A673 (cell line): ENCODE data around the gene SAMD3. TPM values are rescaled to one million over a fixed set of nuclear protein-coding genes. Genes with fewer than 3 reads are reported as not detected.

ENCODE experiments used
- BruUV-seq: library from RNA; stranded (reverse); fragments of 400-500 nt; replicated peaks from 2 replicates; lab custom pipeline; 2021; lab: Mats Ljungman, UMichigan
- CTCF ChIA-PET: fragments of 300-600 bp; sonication (Branson Sonifier 250); formaldehyde crosslinking; loops from one replicate; lab custom pipeline; 2022; ENCODE audit warnings: antibody characterized with exemption; lab: Charles Lee
- POLR2A ChIA-PET: fragments of 300-600 bp; sonication (Branson Sonifier 250); formaldehyde crosslinking; loops from one replicate; lab custom pipeline; 2022; ENCODE audit warnings: antibody characterized with exemption; ENCODE audit not compliant: low non-redundant PET; lab: Charles Lee
- DNase-seq: peaks from one replicate; pipeline ENCODE4 v3.0.0-alpha.2; 2015; ENCODE audit warnings: low spot score
- H3K27ac ChIP-seq: fragments of 200-600 bp; sonication (generic); 2 replicates; pipeline ENCODE4 v1.5.1; 2016; ENCODE audit warnings: mixed run types, low read depth, mild to moderate bottlenecking, mixed read lengths, antibody characterized with exemption, low read length; ENCODE audit not compliant: poor library complexity, severe bottlenecking
- H3K27me3 ChIP-seq: fragments of 200-600 bp; sonication (generic); replicated peaks from 2 replicates; pipeline ENCODE4 v1.6.1; 2017; ENCODE audit warnings: mixed run types, low read depth, mild to moderate bottlenecking, mixed read lengths, antibody characterized with exemption, low read length; ENCODE audit not compliant: insufficient read depth, poor library complexity
- H3K36me3 ChIP-seq: fragments of 200-600 bp; sonication (generic); 2 replicates; pipeline ENCODE4 v1.6.1; 2016; ENCODE audit warnings: mixed run types, mild to moderate bottlenecking, mixed read lengths, antibody characterized with exemption, low read length; ENCODE audit not compliant: insufficient read depth, poor library complexity, severe bottlenecking
- H3K4me1 ChIP-seq: fragments of 200-600 bp; sonication (generic); 2 replicates; pipeline ENCODE4 v1.6.1; 2017; ENCODE audit warnings: mixed run types, mild to moderate bottlenecking, mixed read lengths, antibody characterized with exemption, low read length; ENCODE audit not compliant: insufficient read depth, poor library complexity, severe bottlenecking
- H3K4me3 ChIP-seq: fragments of 200-600 bp; sonication (generic); 2 replicates; pipeline ENCODE4 v1.5.1; 2016; ENCODE audit warnings: low read depth, mixed run types, mild to moderate bottlenecking, mixed read lengths, low read length; ENCODE audit not compliant: poor library complexity, severe bottlenecking
- H3K9me3 ChIP-seq: fragments of 200-600 bp; sonication (generic); 2 replicates; pipeline ENCODE4 v1.6.1; 2016; ENCODE audit warnings: mixed run types, low read depth, mild to moderate bottlenecking, mixed read lengths, antibody characterized with exemption, low read length; ENCODE audit not compliant: poor library complexity, severe bottlenecking
- EZH2 ChIP-seq: fragments of 200-600 bp; sonication (generic); IDR thresholded peaks from 2 replicates; pipeline ENCODE4 v1.6.1; 2017; ENCODE audit warnings: borderline replicate concordance, low read depth, mild to moderate bottlenecking, mixed read lengths, antibody characterized with exemption, low read length; ENCODE audit not compliant: poor library complexity, severe bottlenecking
- intact Hi-C: fragments of 100-400 bp; cut with micrococcal nuclease; formaldehyde crosslinking; loops from one replicate; pipeline ENCODE4 v1.10.0; 2022; ENCODE audit not compliant: unreplicated experiment
- total RNA-seq: library from RNA; stranded (reverse); gene quantifications from 2 replicates; pipeline ENCODE4 v1.2.3, GENCODE V29; 2021
- TF ChIP-seq, protein P1 (sequence below): fragments of 300-800, 200-600 bp; sonication (generic); conservative IDR thresholded peaks from 2 replicates; pipeline ENCODE4 v1.5.1; 2017; ENCODE audit warnings: low read depth, mild to moderate bottlenecking, antibody characterized with exemption, low read length, moderate library complexity, mixed read lengths

Gene SAMD3
- total RNA-seq, 1 experiment from 2014 or later: not detected

DNA sequence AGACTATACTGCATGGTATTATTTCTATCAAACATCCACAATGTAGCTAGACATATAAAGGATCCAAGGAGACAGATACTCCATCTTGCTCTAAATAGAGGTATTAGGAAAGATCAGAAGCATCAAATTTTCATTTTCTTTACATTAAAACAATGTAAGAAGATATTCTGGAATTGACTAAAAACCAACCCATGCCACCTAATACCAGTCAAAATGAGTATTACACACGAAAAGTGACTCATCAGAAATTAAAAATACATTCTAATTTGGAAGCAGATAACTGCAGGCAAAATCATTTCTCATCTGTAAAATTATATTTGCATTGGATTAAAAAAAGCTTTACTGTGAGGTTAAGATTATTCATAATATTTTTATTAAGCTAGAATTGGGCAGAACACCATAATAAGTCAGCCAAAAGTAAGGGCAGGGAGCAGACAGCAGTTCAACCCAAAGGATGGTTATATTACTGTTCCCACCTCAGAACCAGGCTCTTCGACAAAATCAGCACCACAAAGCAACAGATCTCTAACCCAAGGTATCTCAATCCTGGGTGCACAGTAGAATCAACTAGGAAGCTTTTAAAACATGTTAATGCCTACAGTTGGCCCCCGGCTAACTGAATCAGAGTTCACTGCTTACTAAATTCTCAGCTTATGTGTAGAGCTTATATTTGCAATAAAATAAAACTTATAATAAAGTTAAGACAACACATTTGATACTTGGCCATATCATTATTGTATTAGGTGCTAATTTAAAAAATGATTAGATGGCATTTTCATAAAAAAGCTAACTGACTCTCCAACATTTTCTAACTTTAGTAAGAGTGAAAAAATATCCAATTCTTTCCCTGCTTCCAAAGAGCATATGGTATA, 35.2 kb downstream of the SAMD3 start:
- intact Hi-C loops: no loop called here
- no peak overlapping the region for H3K27ac ChIP-seq
- no peaks in the 10 kb centered on the region for H3K36me3 ChIP-seq
- DNase-seq: no peak
- no peaks in the 10 kb centered on the region for H3K27me3 ChIP-seq
- TF ChIP-seq EZH2: no peak
- TF ChIP-seq, protein P1, sequence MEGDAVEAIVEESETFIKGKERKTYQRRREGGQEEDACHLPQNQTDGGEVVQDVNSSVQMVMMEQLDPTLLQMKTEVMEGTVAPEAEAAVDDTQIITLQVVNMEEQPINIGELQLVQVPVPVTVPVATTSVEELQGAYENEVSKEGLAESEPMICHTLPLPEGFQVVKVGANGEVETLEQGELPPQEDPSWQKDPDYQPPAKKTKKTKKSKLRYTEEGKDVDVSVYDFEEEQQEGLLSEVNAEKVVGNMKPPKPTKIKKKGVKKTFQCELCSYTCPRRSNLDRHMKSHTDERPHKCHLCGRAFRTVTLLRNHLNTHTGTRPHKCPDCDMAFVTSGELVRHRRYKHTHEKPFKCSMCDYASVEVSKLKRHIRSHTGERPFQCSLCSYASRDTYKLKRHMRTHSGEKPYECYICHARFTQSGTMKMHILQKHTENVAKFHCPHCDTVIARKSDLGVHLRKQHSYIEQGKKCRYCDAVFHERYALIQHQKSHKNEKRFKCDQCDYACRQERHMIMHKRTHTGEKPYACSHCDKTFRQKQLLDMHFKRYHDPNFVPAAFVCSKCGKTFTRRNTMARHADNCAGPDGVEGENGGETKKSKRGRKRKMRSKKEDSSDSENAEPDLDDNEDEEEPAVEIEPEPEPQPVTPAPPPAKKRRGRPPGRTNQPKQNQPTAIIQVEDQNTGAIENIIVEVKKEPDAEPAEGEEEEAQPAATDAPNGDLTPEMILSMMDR: no peak
- ChIA-PET POLR2A (no interaction called here), CTCF (no interaction called here)
- no TSS peak for BruUV-seq
- H3K4me3 ChIP-seq: no peak overlapping the region
- H3K4me1 ChIP-seq: no peaks in the 10 kb centered on the region
- no peaks in the 10 kb centered on the region for H3K9me3 ChIP-seq

DNA sequence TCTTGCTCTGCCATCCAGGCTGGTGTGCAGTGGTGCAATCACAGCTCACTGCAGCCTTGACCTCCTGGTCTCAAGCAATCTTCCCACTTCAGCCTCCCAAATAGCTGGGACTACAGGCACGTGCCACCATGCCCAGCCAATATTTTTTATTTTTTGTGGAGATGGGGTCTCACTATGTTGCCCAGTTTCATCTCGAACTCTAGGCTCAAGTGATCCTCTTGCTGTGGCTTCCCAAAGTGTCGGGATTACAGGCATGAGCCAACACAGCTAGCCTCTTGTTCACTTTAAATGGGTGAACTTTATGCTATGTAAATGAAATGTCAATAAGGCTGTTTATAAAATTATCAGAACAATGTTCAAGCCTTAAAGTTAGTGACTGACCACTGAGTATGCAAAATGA, 37.1 kb downstream of the SAMD3 start:
- DNase-seq: no peak
- Histone ChIP-seq H3K4me1 (no peaks in the 10 kb centered on the region), H3K27me3 (no peaks in the 10 kb centered on the region), H3K9me3 (no peaks in the 10 kb centered on the region), H3K4me3 (no peak overlapping the region), H3K36me3 (no peaks in the 10 kb centered on the region), H3K27ac (no peak overlapping the region)
- no TSS peak for BruUV-seq
- POLR2A ChIA-PET: interaction anchor here (0.7 kb wide), 1 partner anchor 9 kb away, joined by 3 read pairs; no protein-coding TSS in a partner anchor
- CTCF ChIA-PET: no interaction called here
- intact Hi-C loops: no loop called here
- TF ChIP-seq EZH2: no peak
- TF ChIP-seq, protein P1: no peak

DNA sequence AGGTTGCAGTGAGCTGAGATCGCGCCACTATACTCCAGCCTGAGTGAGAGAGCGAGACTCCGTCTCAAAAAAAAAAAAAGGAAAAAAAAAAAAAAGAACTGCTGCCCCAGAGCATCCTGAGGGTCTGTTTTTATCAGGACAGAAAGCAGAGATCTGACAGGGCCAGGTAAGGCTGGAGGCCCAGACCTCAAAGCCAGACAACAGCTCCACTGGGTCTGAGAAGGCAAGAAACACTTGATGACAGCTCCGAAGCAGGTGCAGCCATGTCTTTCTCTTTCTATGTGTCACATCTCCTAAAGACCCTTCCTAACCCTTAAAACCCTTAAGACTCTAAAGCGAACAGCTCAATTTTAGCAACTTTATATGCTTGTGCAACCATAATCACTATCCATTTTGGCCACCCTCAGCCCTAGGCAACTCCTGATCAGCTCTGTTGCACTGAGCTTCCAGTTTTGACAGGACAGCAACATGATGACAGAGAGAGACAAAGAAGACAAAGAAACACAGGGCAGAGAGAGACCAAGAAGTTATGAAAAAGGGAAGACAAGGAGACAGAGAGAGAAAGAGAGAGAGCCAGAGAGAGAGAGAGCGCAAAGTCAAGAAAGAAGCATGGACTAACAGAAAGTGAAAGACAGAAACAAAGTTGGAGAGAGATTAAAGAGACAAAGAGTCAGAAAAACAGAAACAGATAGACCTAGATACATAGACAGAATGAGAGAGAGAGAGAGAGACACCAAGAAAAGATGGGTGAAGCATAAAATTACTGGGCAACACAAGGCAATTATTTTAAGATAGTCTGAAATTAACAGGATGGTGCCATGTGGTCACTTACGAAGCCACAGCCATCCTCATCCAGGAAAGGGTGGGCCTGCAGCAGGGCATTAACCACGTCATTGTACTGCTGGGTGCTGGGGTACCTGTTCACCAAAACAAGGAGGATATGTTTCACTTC, 39.2 kb downstream of the SAMD3 start:
- ChIA-PET POLR2A (no interaction called here), CTCF (no interaction called here)
- no peak for DNase-seq
- H3K9me3 ChIP-seq: no peaks in the 10 kb centered on the region
- no TSS peak for BruUV-seq
- TF ChIP-seq, protein P1: no peak
- no peak for TF ChIP-seq EZH2
- no peaks in the 10 kb centered on the region for H3K36me3 ChIP-seq
- H3K27ac ChIP-seq: no peak overlapping the region
- H3K4me3 ChIP-seq: no peak overlapping the region
- H3K4me1 ChIP-seq: no peaks in the 10 kb centered on the region
- intact Hi-C loops: no loop called here
- H3K27me3 ChIP-seq: no peaks in the 10 kb centered on the region
